Frontal cortex (tissue), 4 donors: ENCODE measurements around the gene PXYLP1. TPM values are rescaled to one million over a fixed set of nuclear protein-coding genes. Genes with fewer than 3 reads are reported as not detected.

ENCODE experiments used
- DNase-seq, 2 donors: peaks; one replicate each; pipeline ENCODE4 v3.0.0; 2012; ENCODE audit warnings: low spot score in 2 of 2
- FAIRE-seq: peaks from 2 replicates; lab custom pipeline; 2012; peaks lifted over from hg19 to GRCh38; lab: Jason Lieb, UNC
- total RNA-seq: library from RNA; depleted of rRNA; stranded (reverse); fragments of >200 nt; gene quantifications from one replicate; pipeline ENCODE4 v1.2.3, GENCODE V29; 2014
- donor health status: control.
- donor health status: control.
- donor health status: control.

The PXYLP1 gene
- total RNA-seq, 1 donor from 2014 or later = 48.9 TPM

DNA sequence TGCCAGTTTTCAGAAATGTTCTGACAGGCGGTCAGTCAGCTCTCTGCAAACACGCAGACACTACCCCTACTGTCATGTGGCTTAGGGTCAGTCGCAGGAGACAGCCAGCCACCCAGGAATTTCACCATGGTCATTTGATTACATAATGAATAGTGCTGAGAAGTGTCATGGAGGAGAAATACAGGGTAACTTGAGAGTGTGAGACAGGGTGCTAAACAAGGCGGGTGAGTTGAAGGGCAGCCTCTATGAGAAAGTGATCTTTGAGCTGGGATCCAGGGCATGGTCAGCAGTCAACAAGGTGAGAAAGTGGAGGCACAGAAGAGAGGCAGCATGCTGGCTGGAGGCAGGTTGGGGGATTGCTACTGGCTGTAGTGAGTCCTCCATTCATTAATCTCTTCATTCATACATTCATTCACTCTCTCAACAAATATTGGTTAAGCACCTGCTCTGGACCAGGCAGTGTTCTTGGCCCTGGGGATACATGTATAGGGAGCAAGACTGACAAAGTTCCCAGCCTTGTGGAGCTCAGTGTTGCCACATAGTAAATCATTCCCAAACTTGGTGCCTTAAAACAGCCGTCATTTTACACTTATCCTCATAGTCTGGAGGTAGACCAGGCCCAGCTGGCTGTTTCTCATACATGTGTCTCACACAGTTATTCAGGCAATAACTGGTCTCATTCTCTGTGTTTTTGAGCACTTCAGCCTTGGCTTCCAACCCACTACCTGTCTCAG lies 14.8 kb downstream of the PXYLP1 start:
- DNase-seq = no peak
- FAIRE-seq = no peak

DNA sequence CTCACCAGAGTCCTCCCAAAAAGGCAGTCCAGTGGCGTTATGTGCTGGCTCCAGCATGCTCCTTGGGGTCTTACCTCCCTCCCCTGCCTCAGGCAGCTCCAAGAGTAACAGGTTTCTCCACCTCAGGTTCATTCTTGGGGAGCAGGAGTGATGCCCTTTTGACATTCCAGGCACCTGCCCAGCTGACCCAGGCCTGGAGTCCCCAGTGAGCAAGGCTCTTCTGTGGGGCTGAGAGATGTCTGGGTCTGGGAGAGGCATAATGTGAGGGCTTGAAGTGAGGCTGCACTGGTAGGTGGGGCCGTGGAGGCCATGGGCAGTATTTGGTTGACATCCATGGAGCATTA lies 15.3 kb downstream of the PXYLP1 start:
- FAIRE-seq (no peak), DNase-seq (no peak)

DNA sequence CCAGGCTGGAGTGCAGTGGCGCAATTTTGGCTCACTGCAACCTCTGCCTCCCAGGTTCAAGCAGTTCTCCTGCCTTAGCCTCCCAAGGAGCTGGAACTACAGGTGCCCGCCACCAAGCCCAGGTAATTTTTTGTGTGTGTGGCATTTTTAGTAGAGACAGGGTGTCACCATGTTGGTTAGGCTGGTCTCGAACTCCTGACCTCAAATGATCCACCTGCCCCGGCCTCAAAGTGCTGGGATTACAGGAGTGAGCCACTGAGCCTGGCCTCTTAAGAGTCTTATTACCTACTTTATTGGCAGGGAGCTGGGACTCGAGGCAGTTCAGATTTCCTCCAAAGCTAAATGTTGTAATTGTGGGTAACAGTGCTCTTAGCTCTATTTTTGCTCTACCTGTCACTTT lies 16.4 kb downstream of the PXYLP1 start:
- FAIRE-seq (no peak), DNase-seq (no peak)

DNA sequence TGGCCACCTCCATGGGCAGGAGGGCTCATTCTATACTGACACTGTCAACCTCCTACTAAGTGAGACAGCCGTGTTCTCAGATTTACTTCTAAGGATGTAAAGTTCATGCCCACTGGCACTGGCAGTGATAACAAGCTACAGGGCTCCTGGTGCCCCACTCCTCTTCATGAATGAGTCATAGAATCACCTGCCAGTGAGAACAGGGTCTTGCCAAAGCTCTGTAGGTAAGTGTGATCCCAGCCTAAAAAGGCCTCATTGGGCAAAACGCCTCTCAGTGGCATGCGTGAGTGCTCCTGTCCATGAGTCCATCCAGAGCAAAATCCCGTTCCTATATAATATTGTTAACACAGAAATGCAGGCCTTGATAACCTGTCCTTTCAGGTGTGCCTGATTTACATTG lies 17.4 kb downstream of the PXYLP1 start:
- DNase-seq = no peak
- FAIRE-seq = no peak

DNA sequence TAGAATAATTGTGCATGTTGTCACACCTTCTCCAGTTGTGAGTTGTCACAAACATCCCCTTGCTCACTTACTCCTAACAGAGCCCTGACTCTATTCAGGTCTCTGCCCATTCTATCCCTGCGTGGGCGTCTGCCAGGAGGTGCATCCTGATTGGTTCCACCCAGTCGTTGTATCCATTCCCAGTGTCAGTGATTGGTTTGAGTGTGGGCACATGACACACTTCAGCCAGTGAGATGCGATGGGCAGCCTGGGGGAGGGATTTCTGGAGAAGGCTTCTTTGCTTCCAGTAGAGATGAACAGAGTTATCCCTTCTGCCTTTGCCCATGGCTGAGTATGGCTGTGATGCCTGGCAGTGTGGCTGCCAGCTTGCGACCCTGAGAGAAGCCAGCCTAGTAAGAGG lies 18.7 kb downstream of the PXYLP1 start:
- DNase-seq = no peak
- FAIRE-seq = no peak

DNA sequence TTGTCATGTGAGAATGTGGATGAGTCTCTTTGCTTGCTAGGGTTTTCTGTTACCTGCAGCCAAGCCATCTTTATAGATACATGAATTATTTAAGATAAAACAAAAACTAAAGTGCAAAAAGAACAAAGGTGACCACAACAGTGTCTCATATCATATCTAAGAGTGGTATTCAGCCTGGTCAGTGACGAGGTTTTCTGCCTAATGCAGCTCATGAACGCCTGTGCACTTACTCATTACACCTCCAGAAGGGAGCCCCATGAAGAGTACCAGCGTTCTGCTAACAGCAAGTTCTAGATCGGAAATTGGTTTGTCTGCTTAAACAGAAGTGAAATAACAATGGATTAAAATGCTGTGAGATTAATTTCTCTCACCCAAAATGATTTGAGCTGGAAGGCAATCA lies 19.2 kb downstream of the PXYLP1 start:
- no peak for DNase-seq
- FAIRE-seq = no peak

DNA sequence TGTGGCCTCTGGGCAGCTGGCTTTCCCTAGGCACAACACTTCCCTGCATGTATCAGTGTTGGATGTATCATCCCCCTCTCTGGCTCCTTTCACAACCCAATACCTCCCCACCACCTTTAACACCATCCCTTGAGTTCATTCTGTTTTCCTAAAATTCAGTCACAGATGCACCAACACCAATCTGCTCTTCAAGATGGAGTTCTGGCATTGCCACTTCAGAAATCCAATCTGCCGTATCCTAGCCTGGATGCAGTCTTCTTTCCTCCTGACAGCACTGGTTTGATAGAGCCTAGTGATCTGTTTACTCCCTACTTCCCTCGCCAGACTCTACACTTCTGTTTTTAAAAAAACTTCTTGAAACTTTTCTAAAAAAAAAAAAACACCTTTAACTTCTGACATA lies 21.7 kb downstream of the PXYLP1 start:
- FAIRE-seq (no peak), DNase-seq (no peak)

DNA sequence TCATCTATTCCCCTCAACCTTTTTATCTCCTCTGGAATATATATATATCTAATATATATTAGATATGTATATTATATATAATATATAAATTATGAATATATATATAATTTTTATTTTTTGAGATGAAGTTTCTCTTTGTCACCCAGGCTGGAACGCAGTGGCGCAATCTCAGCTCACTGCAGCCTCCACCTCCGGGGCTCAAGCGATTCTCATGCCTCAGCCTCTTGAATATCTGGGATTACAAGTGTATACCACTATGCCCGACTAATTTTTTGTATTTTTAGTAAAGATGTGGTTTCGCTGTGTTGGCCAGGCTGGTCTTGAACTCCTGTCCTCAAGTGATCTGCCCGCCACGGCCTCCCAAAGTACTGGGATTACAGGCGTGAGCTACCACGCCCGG lies 22.2 kb downstream of the PXYLP1 start:
- FAIRE-seq (no peak), DNase-seq (no peak)

DNA sequence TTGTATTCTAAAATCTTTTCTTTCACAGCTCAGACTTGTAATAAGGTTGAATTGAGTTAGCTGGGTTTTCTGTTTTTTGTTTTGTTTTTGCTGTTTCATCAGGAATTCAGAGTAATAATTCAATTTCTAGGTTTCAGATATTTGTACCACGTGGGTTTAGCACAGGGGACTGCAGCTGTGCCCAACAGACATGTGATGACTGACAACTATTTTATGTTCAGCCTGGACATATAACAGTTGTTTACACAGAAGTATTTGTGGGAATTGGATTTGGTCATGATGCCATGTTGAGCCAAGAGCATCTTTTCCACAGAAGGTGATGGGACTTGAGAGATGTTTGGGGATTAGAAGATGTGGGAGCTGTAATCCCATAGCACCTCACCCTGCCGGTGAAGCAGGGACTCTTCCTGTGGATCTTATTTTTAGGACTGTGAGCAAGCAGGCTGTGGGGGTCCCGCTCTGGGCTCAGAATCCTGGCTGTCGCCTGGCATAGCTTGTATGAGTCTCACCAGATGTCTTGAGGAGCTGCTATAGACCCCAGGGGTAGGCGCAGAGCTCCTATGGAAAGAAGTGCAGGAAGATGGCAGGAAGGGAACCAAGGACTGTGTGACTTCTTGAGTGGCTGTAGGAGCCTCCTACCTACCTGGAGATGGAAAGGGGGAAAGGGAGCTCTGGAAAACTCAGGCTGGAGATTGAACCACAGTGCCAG lies 23.7 kb downstream of the PXYLP1 start:
- no peak for FAIRE-seq
- DNase-seq = no peak

DNA sequence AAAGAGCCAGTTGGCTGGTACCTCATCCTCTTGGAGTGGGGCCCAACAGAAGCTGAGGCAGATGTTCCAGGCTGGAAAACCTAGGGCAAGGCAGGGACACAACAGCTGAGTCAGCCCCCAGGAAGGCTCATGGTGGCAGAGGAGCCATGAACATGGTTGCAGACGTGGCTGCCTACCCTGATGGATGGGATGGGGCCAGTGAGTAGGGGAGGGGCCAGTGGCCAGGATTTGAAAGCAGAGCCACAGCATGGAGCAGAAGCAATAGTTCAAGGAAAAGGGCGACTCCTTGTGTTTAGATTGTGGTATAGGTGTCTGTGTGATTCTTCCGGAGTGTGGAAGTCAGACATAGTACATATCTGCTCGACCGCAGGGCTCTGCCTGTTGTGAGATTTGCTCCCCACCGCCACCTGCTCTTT lies 24.2 kb downstream of the PXYLP1 start:
- DNase-seq (no peak), FAIRE-seq (no peak)

DNA sequence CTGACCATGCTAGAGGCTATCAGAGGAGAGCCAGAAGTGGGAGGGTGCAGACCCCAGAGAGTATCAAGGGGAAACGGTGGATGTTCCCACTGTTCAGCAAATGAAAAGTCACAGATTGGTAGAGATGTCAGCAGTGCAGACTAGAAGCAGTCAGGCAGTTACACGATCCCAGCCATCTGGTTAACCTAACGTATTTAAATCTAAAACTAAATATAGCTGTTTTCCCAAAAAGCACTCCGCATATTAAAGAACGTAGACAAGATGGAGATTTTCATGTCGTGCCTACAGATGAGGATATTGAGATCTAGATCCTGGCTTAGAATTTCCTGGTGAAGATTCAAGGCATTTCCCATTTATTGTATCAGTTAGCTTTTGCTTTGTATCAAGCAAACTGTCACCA lies 25.2 kb downstream of the PXYLP1 start:
- FAIRE-seq = no peak
- no peak for DNase-seq

DNA sequence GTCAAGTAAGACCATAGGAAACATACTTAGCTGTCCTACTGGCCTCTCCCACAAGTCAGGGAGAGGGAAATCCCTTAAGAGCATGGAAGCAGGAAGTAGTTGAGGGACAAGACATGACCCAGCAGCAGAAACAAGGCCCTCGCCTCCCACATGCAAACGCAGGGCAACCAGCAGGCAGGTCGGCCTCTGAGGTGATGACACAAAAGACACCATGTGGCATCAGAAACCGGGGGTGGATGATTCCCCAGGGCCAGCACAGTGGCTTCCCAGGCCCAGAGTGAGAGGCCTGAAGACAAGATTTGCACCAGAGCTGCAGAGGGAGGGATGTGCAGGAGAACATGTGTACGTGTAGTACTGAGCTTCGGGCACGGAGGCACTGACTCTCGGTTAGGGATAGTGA lies 26.3 kb downstream of the PXYLP1 start:
- no peak for FAIRE-seq

DNA sequence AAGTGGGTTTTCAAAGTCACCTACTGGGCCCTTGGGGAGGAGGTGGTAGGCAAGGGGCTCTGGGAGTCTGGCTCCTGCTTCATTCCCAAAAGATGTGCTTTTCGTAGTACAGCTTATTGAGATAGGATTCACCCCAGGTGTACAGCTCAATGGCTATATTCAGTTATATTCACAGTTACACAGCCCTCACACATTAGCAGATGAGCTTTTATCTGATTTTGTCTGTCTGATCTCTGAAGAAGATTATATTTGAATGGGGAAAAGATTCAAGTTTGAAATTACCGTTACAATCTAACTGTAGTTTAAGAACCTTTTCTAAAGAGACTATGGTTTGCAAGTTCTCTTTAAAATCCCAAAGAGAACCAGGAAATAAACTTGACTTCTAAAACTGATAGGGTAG lies 27.3 kb downstream of the PXYLP1 start:
- FAIRE-seq (no peak), DNase-seq (no peak)

More for the DNA sequence above, 26.3 kb downstream of the PXYLP1 start:
- DNase-seq = no peak

DNA sequence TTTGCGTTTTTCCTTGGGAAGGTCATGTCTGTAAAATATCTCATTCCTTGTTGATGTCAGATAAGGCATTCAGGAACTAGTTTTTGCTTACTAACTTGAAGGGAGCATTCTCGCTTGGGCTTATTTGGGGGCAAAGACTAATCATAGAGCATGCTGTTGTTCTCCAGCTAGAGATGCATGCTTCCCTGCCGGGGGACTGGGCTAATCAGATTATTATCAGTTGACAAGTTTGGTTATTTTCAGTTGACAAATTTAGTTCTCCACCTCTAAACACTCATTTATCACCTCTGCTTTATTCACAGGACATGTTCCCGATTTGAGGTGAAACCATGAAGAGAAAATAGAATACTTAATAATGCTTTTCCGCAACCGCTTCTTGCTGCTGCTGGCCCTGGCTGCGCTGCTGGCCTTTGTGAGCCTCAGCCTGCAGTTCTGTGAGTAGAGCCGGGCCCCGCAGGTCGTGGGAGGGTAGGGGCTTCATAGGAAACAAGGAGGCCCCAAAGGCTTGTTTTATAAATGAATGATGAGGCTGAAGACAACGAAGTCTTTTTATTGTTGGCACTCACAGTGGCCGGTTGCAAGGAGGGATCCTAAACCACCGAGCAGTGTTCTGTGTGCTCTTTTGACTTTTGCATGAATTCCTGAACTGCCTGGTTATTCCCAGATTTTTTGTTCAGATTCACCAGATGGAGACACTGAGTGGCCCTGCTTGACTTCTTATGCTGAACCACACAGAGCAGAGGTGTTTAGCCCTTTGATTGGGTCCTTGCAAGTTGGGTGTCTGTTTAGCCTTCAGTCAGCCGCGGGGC lies 28.4 kb downstream of the PXYLP1 start:
- FAIRE-seq (no peak), DNase-seq (no peak)

DNA sequence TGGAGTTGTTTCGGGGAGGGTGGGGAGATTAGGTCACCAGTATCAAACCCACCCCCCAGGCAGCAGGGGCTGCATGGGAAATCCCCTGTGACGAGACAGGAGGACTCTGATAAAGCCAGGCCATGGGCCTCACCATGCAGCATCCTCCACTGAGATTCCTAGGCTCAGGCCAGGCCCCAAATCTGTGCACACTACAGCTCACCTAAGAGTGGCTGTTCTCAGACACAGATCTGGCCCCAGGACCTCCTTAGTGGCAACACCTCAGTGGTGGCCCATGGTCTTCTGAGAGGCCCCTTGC lies 29.0 kb downstream of the PXYLP1 start:
- DNase-seq (no peak), FAIRE-seq (no peak)

DNA sequence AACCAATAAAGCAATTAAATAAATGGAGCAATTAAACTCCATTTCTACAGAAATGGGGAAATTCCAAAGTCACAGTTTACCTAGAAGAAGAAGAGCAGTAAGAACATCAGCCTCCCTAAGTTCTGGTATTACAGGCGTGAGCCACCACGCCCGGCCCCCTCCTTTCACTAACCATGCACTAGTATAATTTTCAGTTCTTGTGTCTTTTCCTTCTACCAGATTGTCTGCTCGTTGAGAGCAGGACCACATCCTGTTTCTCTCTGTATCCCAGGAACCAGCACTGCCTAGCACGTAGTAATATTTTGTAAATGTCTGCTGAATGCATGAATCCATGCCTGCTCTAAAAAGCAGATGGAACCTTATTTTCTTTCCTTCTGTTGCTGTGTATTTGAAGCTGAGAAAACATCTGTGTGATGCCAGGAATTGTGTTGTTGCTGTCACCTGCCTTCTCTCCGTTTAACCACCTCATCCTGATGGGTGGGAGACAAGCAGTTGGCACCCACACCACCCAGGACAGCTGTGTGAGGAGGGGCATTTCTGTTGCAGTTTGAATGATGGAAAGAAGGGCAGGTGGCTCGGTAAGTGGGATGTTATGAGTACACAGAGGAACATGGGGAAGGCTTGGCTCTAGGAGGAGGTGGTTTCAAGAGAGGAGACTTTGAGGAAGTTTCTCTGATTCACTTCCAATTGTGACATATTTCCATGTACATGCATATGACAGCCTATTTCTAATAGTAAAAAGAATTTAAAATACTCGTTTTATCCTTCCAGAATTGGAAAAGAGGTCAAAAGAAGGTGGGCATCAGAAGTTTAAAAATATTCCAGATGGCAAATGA lies 30.1 kb downstream of the PXYLP1 start:
- no peak for FAIRE-seq
- DNase-seq = no peak

DNA sequence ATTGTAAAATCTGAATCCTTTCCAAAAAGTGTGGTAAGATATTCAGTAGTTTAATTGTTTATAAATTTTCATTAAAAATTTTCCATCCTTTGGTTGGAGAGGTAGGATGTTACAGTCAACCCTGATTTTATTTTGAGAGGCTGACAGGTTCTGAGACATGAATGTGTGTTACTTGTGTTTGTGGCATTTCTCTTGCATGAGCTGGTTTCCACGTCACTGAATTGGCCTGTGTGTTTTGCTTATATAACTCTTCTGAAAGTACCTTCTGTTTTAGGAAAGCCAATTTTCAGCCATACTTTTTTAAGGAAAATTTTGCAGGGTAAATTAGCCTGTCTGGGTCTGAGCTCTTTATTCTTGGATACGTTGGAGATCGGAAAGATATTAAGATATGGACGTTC lies 30.7 kb downstream of the PXYLP1 start:
- DNase-seq = no peak
- no peak for FAIRE-seq

DNA sequence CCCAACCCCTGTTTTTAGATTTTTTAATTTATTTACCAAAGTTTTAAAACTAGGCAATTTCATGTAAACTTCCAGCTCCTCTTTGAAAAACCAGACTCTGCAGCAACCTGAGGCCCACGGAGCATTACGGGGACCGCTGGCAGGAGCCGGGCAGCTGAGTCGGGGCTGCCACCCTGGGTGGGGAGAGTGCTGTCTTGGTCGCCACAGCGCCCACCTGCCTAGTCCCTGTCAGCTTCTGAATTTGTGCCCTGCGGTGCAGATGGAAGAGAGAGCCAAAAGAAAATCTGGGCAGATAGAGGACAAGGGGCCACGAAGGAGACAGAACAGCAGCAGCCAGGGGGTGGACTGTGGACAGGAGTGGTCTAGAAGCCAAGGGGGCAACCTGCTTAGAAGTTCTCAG lies 34.6 kb downstream of the PXYLP1 start:
- DNase-seq (no peak), FAIRE-seq (no peak)

DNA sequence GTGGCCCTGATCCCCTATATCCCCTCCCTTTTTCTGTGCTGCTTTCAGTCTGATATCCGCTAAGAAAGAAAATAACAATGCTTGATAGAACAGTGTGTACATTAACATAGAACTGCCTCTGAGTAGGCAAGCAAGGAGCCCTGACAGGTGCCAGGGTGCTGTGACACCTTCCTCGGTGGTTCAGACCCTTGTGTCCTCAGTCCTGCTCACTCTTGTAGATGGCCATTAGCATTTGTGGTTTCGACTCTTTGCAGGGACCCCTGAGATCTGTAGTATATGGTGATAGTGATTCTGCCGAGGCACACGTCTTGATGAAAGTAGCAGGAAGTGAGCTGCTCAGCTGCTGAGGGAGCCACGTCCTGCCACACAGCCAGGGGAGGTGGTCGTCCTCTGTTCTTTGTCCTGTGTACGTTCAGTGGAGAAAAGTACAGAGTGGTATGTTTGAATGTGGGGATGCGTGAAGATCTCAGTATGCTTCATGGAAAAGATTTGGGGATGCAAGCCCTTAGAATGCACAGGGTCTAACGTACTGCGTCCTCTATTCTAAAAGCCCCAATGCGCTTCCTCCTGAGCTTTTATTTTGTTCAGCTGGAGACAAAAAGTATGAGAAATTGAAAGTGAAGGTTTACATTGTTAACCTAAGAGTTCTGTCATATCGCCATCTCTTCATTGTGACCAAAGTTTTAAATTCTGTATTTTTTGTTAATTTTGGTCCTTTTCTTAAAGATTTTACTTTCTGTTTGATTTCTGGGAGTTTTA lies 35.4 kb downstream of the PXYLP1 start:
- DNase-seq (no peak), FAIRE-seq (no peak)

DNA sequence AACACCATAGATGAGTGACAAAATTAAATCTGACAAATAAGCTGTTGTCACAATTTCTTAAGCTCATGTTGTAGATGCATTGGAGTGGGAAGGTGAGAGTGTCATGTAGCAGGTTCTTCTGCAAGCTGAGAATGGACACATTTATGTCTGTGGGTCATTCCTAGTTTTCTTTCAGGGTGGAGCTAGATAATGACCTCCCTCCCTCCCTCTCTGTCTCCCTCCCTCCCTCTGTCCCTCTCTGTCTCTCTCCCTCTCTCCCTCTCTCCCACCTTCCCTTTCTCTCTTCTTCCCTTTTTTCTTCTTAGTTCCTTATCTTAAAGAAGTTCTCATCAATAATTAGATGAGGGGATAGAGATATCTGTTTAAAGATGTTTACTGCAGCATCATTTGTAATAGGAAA lies 36.0 kb downstream of the PXYLP1 start:
- DNase-seq (no peak), FAIRE-seq (no peak)
